Measurements from ENCODE around the gene INPPL1. TPM values are rescaled to one million over a fixed set of nuclear protein-coding genes. Genes with fewer than 3 reads are reported as not detected.

The INPPL1 gene
- total and polyA plus RNA-seq, 2 donors from 2014 or later: 39.9 to 120 TPM

GRCh38 chr11:72245263-72245816 is 20.8 kb downstream of the INPPL1 start:
- Histone ChIP-seq H3K27ac (ENCODE audit: low read depth in 2 of 2, low read length in 2 of 2) (no peak overlapping the region), H3K9me3 (ENCODE audit: control insufficient read depth in 2 of 3, insufficient read depth in 1 of 3, low read length in 3 of 3) (no peaks in the 10 kb centered on the region), H3K36me3 (ENCODE audit: control insufficient read depth in 2 of 3, insufficient read depth in 3 of 3, low read length in 3 of 3) (no peaks in the 10 kb centered on the region), H3K27me3 (ENCODE audit: control insufficient read depth, insufficient read depth, low read length) (peaks cover 46% of the 10 kb centered on the region), H3K4me3 (ENCODE audit: low read length in 3 of 3) (no peak overlapping the region), H3K9ac (ENCODE audit: low read length in 3 of 3) (no peak overlapping the region), H3K4me1 (ENCODE audit: control insufficient read depth in 2 of 3, insufficient read depth in 2 of 3, low read depth in 1 of 3, low read length in 3 of 3) (peaks cover 0 to 4% (median 0%) of the 10 kb centered on the region in 3 donors)
- intact Hi-C loops (cut with DNase I): no loop called here
- TF ChIP-seq CTCF (IDR thresholded peaks at IDR 0.05; ENCODE audit: borderline replicate concordance, extremely low read depth, insufficient read depth): no peak
- FAIRE-seq (no peak), DNase-seq (no peak)

GRCh38 chr11:72247584-72247983 is 23.0 kb downstream of the INPPL1 start:
- intact Hi-C loops (cut with DNase I): no loop called here
- Histone ChIP-seq H3K36me3 (ENCODE audit: control insufficient read depth in 2 of 3, insufficient read depth in 3 of 3, low read length in 3 of 3) (no peaks in the 10 kb centered on the region), H3K9ac (ENCODE audit: low read length in 3 of 3) (no peak overlapping the region), H3K27me3 (ENCODE audit: control insufficient read depth, insufficient read depth, low read length) (peaks cover 35% of the 10 kb centered on the region), H3K4me1 (ENCODE audit: control insufficient read depth in 2 of 3, insufficient read depth in 2 of 3, low read depth in 1 of 3, low read length in 3 of 3) (no peaks in the 10 kb centered on the region), H3K4me3 (ENCODE audit: low read length in 3 of 3) (no peak overlapping the region), H3K9me3 (ENCODE audit: control insufficient read depth in 2 of 3, insufficient read depth in 1 of 3, low read length in 3 of 3) (no peaks in the 10 kb centered on the region), H3K27ac (ENCODE audit: low read depth in 2 of 2, low read length in 2 of 2) (no peak overlapping the region)
- no peak for TF ChIP-seq CTCF (IDR thresholded peaks at IDR 0.05; ENCODE audit: borderline replicate concordance, extremely low read depth, insufficient read depth)
- DNase-seq: no peak
- no peak for FAIRE-seq

- H3K4me1 ChIP-seq (ENCODE audit: control insufficient read depth in 2 of 3, insufficient read depth in 2 of 3, low read depth in 1 of 3, low read length in 3 of 3): no peaks in the 10 kb centered on the region
- H3K27me3 ChIP-seq (ENCODE audit: control insufficient read depth, insufficient read depth, low read length): peaks cover 22% of the 10 kb centered on the region
- H3K27ac ChIP-seq (ENCODE audit: low read depth in 2 of 2, low read length in 2 of 2): no peak overlapping the region
- intact Hi-C loops (cut with DNase I): no loop called here
- H3K9me3 ChIP-seq (ENCODE audit: control insufficient read depth in 2 of 3, insufficient read depth in 1 of 3, low read length in 3 of 3): no peaks in the 10 kb centered on the region
- no peak for FAIRE-seq
- TF ChIP-seq CTCF (IDR thresholded peaks at IDR 0.05; ENCODE audit: borderline replicate concordance, extremely low read depth, insufficient read depth): no peak
- no peak overlapping the region for H3K9ac ChIP-seq (ENCODE audit: low read length in 3 of 3)
- no peaks in the 10 kb centered on the region for H3K36me3 ChIP-seq (ENCODE audit: control insufficient read depth in 2 of 3, insufficient read depth in 3 of 3, low read length in 3 of 3)
- no peak overlapping the region for H3K4me3 ChIP-seq (ENCODE audit: low read length in 3 of 3)
- no peak for DNase-seq
Observed at GRCh38 chr11:72249961-72250360, 25.4 kb downstream of the INPPL1 start.

Data from kidney (tissue), 14 donors.